Right lobe of liver (tissue), 4 donors: ENCODE data around the gene TC2N.

Source experiments
- POLR2A ChIP-seq: fragments of 450-650 bp; IDR thresholded peaks from one replicate; pipeline ENCODE4 v1.6.1; 2017; ENCODE audit warnings: antibody characterized with exemption, mild to moderate bottlenecking
- TF ChIP-seq, protein P1 (sequence below), 4 donors: fragments of 200-600 bp in 3 of 4; fragments of 450-650 bp in 1 of 4; IDR thresholded peaks; one replicate each; pipeline versions ENCODE4 v1.5.1 to v1.8.0; 2016 to 2022; ENCODE audit warnings: antibody characterized with exemption in 4 of 4, mild to moderate bottlenecking in 2 of 4
- donor health status: DM: no; HTN: no; CAD: no.
- donor health status: DM: no; HTN: no; CAD: no.
- donor health status: DM: no; HTN: yes; CAD: no.

DNA sequence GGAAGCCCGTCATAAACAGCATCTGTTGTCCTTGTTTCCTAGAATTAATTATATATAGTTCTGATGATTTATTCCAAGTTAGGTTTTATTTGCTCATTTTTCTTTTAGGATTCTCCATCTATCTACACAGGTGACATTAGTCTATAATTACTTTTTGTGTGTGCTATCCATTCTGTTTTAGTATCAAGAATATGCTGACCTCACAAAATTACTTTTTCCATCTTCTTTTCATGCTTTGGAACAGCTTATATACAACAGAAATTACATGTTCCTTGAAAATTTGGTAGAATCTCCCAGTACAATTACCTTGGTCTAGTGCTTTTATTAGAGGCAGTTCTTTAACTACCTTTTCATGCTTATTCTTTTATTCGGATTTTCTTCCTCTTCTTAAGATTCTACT, 81.1 kb downstream of the TC2N start:
- TF ChIP-seq, protein P1, sequence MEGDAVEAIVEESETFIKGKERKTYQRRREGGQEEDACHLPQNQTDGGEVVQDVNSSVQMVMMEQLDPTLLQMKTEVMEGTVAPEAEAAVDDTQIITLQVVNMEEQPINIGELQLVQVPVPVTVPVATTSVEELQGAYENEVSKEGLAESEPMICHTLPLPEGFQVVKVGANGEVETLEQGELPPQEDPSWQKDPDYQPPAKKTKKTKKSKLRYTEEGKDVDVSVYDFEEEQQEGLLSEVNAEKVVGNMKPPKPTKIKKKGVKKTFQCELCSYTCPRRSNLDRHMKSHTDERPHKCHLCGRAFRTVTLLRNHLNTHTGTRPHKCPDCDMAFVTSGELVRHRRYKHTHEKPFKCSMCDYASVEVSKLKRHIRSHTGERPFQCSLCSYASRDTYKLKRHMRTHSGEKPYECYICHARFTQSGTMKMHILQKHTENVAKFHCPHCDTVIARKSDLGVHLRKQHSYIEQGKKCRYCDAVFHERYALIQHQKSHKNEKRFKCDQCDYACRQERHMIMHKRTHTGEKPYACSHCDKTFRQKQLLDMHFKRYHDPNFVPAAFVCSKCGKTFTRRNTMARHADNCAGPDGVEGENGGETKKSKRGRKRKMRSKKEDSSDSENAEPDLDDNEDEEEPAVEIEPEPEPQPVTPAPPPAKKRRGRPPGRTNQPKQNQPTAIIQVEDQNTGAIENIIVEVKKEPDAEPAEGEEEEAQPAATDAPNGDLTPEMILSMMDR (IDR thresholded peaks at IDR 0.05) = no peak
- TF ChIP-seq POLR2A = no peak
